Gastroesophageal sphincter (tissue), 4 donors: ENCODE data around the gene MTG2. TPM values are rescaled to one million over a fixed set of nuclear protein-coding genes. Genes with fewer than 3 reads are reported as not detected.

Experiments
- ATAC-seq: fragments of 150-250 bp; one replicate; pipeline ENCODE4 v1.9.1; 2016; ENCODE audit warnings: mild to moderate bottlenecking, moderate library complexity
- H3K27ac ChIP-seq, 4 donors: fragments of 200-600 bp; sonication (generic) in 3 of 4; 1 replicate in 3 of 4; 2 replicates in 1 of 4; pipeline ENCODE4 v1.5.1; 2016 to 2019
- H3K27me3 ChIP-seq: fragments of 200-600 bp; sonication (generic); one replicate; pipeline ENCODE4 v1.5.1; 2019
- H3K36me3 ChIP-seq, 2 donors: fragments of 200-600 bp; sonication (generic); one replicate each; pipeline ENCODE4 v1.5.1; 2019; ENCODE audit warnings: control low read depth in 1 of 2
- H3K4me1 ChIP-seq, 3 donors: fragments of 200-600 bp; sonication (generic); 1 replicate in 2 of 3; 2 replicates in 1 of 3; pipeline ENCODE4 v1.5.1; 2016 to 2019; ENCODE audit warnings: control low read depth in 2 of 3
- H3K4me3 ChIP-seq, 2 donors: fragments of 200-600 bp; sonication (generic); one replicate each; pipeline ENCODE4 v1.5.1; 2019; ENCODE audit warnings: mild to moderate bottlenecking in 1 of 2, moderate library complexity in 1 of 2
- H3K9me3 ChIP-seq, 3 donors: fragments of 200-600 bp; sonication (generic); one replicate each; pipeline ENCODE4 v1.5.1; 2017 to 2019; ENCODE audit warnings: control low read depth in 2 of 3
- EP300 ChIP-seq: sonication (generic); formaldehyde crosslinking; IDR thresholded peaks from one replicate; pipeline ENCODE4 v1.6.1; 2017; ENCODE audit warnings: antibody characterized with exemption, mild to moderate bottlenecking
- POLR2A ChIP-seq, 2 donors: fragments of 450-650 bp; IDR thresholded peaks; one replicate each; pipeline ENCODE4 v1.6.1; 2017; ENCODE audit warnings: antibody characterized with exemption in 2 of 2, mild to moderate bottlenecking in 2 of 2, moderate library complexity in 1 of 2
- POLR2AphosphoS5 ChIP-seq: sonication (generic); formaldehyde crosslinking; IDR thresholded peaks from one replicate; pipeline ENCODE4 v1.6.1; 2017; ENCODE audit warnings: antibody characterized with exemption
- WGBS, 2 donors: methylation state at CpG; one replicate each; pipeline ENCODE4 v1.1.5; 2018; ENCODE audit warnings: low coverage in 1 of 2; 5-methylcytosine and 5-hydroxymethylcytosine counted together
- total RNA-seq, 4 donors: library from RNA; depleted of rRNA; stranded (reverse); fragments of >200 nt; gene quantifications; one replicate each; pipeline ENCODE4 v1.1.0, GENCODE V29; 2016
- TF ChIP-seq, protein P1 (sequence below), 4 experiments: fragments of 200-600 bp in 2 of 4; fragments of 450-650 bp in 2 of 4; sonication (generic) in 1 of 4; IDR thresholded peaks; one replicate each; pipeline ENCODE4 v1.5.1; 2017 to 2019; ENCODE audit warnings: antibody characterized with exemption in 4 of 4, mild to moderate bottlenecking in 2 of 4, moderate library complexity in 2 of 4

The MTG2 gene
- total RNA-seq, 4 donors from 2014 or later: 23.7 to 31.3 (median 30.2) TPM

DNA sequence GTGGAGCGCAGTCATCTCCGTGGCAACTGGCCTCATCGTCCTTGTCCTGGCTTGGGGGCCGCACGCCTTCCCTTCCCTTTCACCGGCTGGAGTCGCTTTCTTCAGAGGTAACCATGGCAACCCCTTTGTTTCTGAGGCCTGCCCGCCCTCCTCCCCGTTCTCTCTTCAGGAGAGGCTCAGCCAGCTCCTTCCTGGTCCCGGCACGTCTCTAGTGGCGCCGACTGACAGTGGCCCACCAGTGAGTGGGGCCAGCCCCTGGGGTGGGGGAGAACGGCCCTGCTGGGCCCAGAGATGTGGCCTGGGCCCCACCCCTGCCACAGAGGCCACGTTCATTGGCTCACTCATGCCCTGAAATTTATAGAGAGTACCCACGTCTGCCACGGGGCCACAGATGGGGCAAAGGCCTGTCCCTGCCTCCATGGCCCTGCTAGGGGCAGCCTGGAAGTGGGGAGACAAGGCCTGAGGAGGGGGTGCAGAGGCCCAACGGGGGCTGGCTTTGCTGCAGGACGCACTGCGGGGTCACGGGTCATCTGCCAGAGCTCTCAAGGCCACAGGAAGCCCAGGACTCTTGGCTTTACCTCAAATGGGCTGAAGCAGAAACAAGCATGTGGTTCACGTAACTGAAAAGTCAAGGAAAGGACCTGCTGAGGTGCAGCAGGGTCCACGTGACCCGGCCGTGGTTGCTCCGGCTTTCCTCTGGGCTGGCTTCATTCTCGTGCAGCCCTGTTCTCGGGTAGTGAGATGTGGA, 54.1 kb downstream of the MTG2 start:
- 36 to 56% methylated on average over 9 to 12 of the region's 28 CpGs for WGBS, 2 donors
- Histone ChIP-seq H3K36me3 (no peaks in the 10 kb centered on the region), H3K27me3 (peaks cover 27% of the 10 kb centered on the region), H3K4me3 (no peak overlapping the region), H3K27ac (no peak overlapping the region), H3K4me1 (peaks cover 0 to 42% (median 11%) of the 10 kb centered on the region in 3 donors), H3K9me3 (no peaks in the 10 kb centered on the region)
- TF ChIP-seq EP300 (no peak), POLR2AphosphoS5 (no peak), POLR2A (IDR thresholded peaks at IDR 0.05) (no peak)
- TF ChIP-seq, protein P1, sequence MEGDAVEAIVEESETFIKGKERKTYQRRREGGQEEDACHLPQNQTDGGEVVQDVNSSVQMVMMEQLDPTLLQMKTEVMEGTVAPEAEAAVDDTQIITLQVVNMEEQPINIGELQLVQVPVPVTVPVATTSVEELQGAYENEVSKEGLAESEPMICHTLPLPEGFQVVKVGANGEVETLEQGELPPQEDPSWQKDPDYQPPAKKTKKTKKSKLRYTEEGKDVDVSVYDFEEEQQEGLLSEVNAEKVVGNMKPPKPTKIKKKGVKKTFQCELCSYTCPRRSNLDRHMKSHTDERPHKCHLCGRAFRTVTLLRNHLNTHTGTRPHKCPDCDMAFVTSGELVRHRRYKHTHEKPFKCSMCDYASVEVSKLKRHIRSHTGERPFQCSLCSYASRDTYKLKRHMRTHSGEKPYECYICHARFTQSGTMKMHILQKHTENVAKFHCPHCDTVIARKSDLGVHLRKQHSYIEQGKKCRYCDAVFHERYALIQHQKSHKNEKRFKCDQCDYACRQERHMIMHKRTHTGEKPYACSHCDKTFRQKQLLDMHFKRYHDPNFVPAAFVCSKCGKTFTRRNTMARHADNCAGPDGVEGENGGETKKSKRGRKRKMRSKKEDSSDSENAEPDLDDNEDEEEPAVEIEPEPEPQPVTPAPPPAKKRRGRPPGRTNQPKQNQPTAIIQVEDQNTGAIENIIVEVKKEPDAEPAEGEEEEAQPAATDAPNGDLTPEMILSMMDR (IDR thresholded peaks at IDR 0.05): no peak
- ATAC-seq: no peak

DNA sequence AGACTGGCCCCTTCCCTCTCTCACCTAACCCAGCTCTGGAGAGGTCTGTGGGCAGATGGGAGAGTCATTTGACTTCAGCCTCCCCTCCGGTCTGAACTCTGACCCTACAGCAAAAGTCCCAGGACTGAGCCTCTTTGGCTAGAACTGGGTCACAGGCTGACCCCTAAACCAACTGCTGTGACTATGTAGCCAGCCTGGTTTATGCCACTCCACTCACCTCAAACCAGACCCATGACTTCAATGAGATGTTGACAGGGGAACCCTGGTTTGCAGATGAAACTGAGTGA, 54.6 kb downstream of the MTG2 start:
- WGBS, 2 donors: no CpG with 5 or more reads among the region's 1 CpG
- H3K27me3 ChIP-seq: peaks cover 22% of the 10 kb centered on the region
- no peak for ATAC-seq
- H3K9me3 ChIP-seq: no peaks in the 10 kb centered on the region
- H3K4me1 ChIP-seq: peaks cover 0 to 42% (median 14%) of the 10 kb centered on the region in 3 donors
- TF ChIP-seq EP300 (no peak), POLR2AphosphoS5 (no peak), POLR2A (IDR thresholded peaks at IDR 0.05) (no peak)
- TF ChIP-seq, protein P1 (IDR thresholded peaks at IDR 0.05): no peak
- H3K36me3 ChIP-seq: peaks cover 0 to 3% of the 10 kb centered on the region in 2 donors
- peak overlapping the region in 1 of 2 donors; percentile 96 for H3K4me3 ChIP-seq
- no peak overlapping the region for H3K27ac ChIP-seq

DNA sequence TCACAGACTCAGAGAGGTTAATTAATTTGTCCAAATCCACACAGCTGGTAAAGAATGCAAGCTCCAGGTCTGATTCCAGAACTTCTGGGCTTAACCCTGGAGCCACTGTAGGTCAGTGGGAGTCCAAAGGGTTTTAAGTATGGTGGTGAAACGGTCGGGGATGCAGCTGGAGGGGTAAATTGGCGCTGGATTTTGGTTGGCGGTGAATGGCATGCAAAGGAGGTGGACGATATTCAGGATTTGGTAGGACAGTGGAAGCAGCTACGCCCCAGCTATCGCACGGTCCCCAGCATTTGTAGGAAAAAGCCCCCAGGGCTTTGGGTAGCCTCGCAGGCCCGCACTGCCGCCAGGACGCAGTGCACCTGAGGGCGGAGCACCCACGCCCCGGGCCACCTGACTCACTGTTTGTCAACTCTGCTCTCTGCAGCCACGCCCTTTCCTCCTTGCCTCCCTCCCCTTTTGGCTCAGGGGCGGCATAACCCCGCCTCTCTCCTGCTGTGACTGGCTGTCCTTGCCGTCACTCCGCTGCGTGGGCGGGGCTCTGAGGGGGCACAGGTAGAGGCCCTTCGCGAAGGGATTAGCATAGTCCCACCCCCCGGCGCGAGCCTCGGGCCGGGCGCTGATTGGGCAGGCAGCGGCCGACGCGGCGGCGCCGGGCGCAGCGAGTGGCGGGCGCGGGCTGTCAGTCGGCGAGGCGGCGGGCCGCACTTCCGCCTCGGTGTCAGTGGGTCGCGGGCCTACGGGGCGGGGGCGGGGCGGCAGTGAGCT, 55.2 kb downstream of the MTG2 start, which contains the start of gene OSBPL2:
Gene OSBPL2 (plus strand): TSS at position 721 of the 768 bp plus-strand sequence. CDS start 17,664 bp downstream, outside the sequence.
- peak; percentile 99 for ATAC-seq
- H3K36me3 ChIP-seq: peaks cover 0 to 6% of the 10 kb centered on the region in 2 donors
- peaks cover 0 to 42% (median 16%) of the 10 kb centered on the region in 3 donors for H3K4me1 ChIP-seq
- WGBS, 2 donors: 11% methylated on average over 6 of the region's 55 CpGs; no CpG with 5 or more reads in 1 of the 2 donors
- H3K9me3 ChIP-seq: no peaks in the 10 kb centered on the region
- peak in 1 of 2 donors; percentile 31 for TF ChIP-seq POLR2A (IDR thresholded peaks at IDR 0.05)
- TF ChIP-seq, protein P1 (IDR thresholded peaks at IDR 0.05): no peak
- peak; percentile 54 for TF ChIP-seq POLR2AphosphoS5
- TF ChIP-seq EP300: no peak
- peaks cover 17% of the 10 kb centered on the region for H3K27me3 ChIP-seq
- peak within 1 kb of the TSS; percentile 93 to 96 for H3K4me3 ChIP-seq
- H3K27ac ChIP-seq: peak within 1 kb of the TSS; percentile 52 to 87 (median 86)

DNA sequence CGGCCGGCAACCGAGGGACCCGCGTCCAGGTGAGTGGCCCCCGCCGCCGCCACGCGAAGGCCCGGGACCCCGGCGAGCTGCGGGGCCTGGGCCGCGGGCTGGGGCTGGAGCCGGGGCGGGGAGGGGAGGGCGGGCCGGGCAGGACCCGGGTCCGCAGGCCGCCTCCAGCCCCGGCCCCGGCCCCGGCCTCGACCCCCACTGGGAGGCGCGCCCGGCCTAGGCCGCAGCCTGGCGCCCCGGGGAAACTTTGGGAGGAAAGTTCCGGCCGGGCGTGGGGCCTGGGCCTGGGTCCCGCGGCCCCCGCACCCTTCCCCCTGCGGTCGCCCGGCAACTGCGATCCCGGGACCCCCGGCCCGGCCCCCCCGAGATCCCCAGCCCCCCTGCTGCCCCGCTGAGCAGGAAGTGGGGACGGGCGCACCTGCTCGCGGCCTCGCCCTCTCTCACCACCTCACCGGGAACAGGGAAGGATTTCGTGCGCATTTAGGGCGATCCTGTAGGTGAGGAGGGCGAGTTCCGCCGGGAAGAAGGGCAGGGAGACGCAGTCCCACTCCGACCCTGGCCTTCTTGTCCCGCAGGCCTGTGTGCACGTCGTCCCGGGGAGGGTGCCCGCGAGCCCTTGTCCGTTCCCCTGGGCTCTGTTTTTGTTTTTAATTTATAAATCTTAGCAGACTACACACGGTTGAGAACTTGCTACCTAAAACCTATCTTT, 55.9 kb downstream of the MTG2 start:
- Histone ChIP-seq H3K27ac (peak overlapping the region; percentile 52 to 87 (median 86)), H3K9me3 (no peaks in the 10 kb centered on the region), H3K4me3 (peak overlapping the region; percentile 93 to 96), H3K36me3 (peaks cover 0 to 6% of the 10 kb centered on the region in 2 donors), H3K4me1 (peaks cover 0 to 43% (median 16%) of the 10 kb centered on the region in 3 donors), H3K27me3 (peaks cover 9% of the 10 kb centered on the region)
- TF ChIP-seq EP300 (no peak), POLR2A (IDR thresholded peaks at IDR 0.05) (no peak), POLR2AphosphoS5 (no peak)
- TF ChIP-seq, protein P1 (IDR thresholded peaks at IDR 0.05): no peak
- WGBS, 2 donors: 0% methylated on average over 9 to 10 of the region's 70 CpGs
- ATAC-seq: no peak
